ENCODE data around the gene PDK2. TPM values are rescaled to one million over a fixed set of nuclear protein-coding genes. Genes with fewer than 3 reads are reported as not detected.

The PDK2 gene
- total RNA-seq, 1 donor from 2014 or later: 37.1 TPM

DNA sequence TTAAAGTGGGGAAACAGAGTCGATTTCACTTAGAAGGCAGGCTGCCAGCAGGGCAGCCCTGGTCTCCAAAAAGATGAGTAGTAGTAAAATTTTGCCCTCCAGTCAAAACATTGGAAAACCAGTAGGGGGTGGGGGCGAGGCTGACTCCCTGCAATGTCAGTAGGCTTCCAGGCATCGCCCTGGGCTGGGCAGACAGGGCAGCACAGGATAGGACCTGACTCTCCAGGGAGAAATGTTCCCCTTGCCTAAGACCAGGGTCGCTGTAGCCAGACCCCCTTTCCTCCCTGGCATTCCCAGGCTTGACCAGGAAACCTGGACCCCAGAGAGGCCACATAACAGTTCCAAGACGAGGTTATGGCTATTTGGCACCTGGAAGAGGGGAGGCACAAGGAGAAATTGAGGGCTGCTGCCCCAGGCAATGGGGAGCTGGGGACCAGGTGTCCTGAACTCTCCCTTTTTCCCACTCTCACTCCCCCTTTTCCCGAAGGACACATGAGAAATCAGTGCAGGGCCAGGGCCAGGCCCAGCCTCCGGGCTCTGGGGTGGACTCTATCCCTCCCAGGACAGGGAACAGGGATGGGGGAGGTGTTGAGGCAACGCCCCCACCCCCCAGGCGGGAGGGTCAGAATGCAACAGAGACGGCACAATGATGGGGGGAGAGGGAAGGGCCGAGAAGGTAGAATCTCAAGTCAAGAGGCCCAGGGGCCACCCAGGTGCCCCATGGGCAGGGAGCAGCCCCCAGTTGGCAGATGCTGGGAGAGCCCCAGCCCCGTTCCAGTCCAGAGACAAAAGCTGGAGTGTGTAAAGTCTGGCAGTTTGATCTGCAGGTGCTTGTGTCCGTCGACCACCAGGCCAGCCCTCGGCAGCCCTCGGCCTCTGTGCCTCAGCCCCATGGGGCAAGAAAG, 39.3 kb downstream of the PDK2 start:
- no peaks in the 10 kb centered on the region for H3K9me3 Mint-ChIP-seq (ENCODE audit: low read depth)
- H3K4me1 Mint-ChIP-seq (ENCODE audit: low read depth): peaks cover 5% of the 10 kb centered on the region
- H3K27ac Mint-ChIP-seq: no peak overlapping the region
- TF ChIP-seq, protein P1, sequence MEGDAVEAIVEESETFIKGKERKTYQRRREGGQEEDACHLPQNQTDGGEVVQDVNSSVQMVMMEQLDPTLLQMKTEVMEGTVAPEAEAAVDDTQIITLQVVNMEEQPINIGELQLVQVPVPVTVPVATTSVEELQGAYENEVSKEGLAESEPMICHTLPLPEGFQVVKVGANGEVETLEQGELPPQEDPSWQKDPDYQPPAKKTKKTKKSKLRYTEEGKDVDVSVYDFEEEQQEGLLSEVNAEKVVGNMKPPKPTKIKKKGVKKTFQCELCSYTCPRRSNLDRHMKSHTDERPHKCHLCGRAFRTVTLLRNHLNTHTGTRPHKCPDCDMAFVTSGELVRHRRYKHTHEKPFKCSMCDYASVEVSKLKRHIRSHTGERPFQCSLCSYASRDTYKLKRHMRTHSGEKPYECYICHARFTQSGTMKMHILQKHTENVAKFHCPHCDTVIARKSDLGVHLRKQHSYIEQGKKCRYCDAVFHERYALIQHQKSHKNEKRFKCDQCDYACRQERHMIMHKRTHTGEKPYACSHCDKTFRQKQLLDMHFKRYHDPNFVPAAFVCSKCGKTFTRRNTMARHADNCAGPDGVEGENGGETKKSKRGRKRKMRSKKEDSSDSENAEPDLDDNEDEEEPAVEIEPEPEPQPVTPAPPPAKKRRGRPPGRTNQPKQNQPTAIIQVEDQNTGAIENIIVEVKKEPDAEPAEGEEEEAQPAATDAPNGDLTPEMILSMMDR (IDR thresholded peaks at IDR 0.05; ENCODE audit: unreplicated experiment): no peak
- H3K36me3 Mint-ChIP-seq (ENCODE audit: insufficient read depth): peaks cover 23% of the 10 kb centered on the region
- no peak overlapping the region for H3K4me3 Mint-ChIP-seq (ENCODE audit: low read depth)
- no peak for DNase-seq (ENCODE audit: low spot score, unreplicated experiment)
- H3K27me3 Mint-ChIP-seq: peaks cover 16% of the 10 kb centered on the region

DNA sequence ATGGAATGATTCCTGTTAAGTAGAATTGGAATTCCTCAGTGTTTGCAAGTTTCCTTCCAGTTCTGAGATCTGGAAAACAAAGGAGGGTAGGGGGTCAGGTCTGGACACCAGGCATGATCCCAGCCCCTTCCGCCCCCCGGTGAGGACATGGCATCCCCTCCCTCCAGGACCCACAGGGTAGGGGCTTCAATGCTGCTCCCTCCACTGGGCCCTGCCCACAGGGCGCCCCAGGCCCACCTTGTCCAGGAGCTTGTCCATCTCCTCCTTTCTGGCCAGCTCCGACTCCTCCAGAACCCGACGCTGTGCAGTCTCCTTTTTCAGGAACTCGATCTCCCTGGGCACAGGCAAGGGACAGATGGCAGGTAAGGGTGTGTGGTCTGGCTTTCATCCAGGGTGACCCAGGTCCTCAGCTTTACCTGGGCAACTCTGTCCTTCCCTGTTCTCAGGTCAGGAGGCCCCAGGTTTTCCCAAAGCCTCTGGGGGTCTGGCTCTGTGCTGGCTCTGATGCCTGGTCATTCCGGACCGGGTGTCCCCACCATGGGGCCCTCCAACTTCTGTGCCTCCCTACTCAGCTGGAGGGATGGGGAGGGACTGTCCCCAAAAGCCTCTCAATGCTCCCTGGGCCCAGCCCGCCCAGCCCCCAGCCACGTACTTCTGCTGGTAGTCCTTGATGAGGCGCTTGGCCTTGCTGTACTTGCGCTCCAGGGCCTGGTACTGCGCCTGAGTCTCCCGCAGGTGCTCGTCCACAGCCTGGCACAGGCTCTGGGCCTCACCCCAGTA, 40.4 kb downstream of the PDK2 start:
- Mint-ChIP-seq H3K9me3 (ENCODE audit: low read depth) (no peaks in the 10 kb centered on the region), H3K4me1 (ENCODE audit: low read depth) (peaks cover 5% of the 10 kb centered on the region), H3K36me3 (ENCODE audit: insufficient read depth) (peaks cover 29% of the 10 kb centered on the region), H3K4me3 (ENCODE audit: low read depth) (no peak overlapping the region), H3K27me3 (peaks cover 13% of the 10 kb centered on the region), H3K27ac (no peak overlapping the region)
- no peak for DNase-seq (ENCODE audit: low spot score, unreplicated experiment)
- TF ChIP-seq, protein P1 (IDR thresholded peaks at IDR 0.05; ENCODE audit: unreplicated experiment): no peak

DNA sequence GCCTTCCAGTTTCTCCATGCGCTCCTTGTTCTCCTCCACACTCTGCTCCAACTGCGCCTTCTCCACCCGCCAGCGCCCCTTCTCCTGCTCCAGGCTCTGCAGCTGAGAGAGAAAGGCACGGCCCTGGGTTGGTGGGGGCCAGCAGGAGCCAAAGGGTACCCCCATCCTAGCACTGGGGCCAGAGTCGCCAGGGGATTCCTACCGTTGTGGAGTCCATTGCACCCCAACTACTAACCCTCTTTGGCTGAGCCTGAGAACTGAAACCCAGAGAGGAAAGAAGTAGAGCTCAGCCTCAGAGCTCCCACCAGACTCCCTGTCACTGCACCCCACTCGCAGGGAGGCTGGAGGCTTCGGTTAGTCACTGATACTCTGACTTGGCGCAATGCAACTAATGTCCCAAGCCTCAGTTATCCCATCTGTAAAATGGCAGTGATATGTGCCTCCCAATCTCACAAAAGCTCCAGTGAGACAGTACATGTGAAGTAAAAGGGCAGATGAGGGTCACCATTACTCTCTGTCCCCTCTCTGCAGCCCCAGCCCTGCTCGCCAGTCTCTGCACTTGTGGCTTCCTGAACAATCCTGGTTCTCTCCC, 41.0 kb downstream of the PDK2 start:
- no peak for DNase-seq (ENCODE audit: low spot score, unreplicated experiment)

DNA sequence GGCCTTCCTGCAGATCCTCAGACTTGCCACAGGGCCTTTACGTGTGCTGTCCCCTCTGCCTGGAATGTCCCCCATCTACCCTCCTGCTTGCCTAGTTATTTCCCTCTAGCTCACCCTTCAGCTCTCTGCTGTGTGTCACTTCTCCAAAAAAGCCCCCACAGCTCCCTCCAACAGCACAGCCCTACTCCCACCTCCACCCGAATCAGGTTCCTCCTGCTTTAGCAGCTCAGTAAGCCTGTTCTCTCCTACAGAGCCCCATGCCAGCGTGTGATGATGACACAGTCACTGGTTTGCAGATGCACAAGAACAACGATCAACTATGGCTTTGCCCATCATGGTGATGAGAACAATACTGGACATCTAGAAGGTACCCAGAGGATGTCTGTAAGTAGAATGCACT, 41.9 kb downstream of the PDK2 start:
- peaks cover 2% of the 10 kb centered on the region for H3K4me1 Mint-ChIP-seq (ENCODE audit: low read depth)
- TF ChIP-seq, protein P1 (IDR thresholded peaks at IDR 0.05; ENCODE audit: unreplicated experiment): no peak
- no peaks in the 10 kb centered on the region for H3K9me3 Mint-ChIP-seq (ENCODE audit: low read depth)
- H3K4me3 Mint-ChIP-seq (ENCODE audit: low read depth): no peak overlapping the region
- H3K36me3 Mint-ChIP-seq (ENCODE audit: insufficient read depth): peaks cover 33% of the 10 kb centered on the region
- H3K27ac Mint-ChIP-seq: no peak overlapping the region
- H3K27me3 Mint-ChIP-seq: no peaks in the 10 kb centered on the region
- DNase-seq (ENCODE audit: low spot score, unreplicated experiment): no peak

More for the DNA sequence above, 41.0 kb downstream of the PDK2 start:
- TF ChIP-seq, protein P1 (IDR thresholded peaks at IDR 0.05; ENCODE audit: unreplicated experiment): no peak
- Mint-ChIP-seq H3K4me1 (ENCODE audit: low read depth) (peaks cover 3% of the 10 kb centered on the region), H3K36me3 (ENCODE audit: insufficient read depth) (peaks cover 30% of the 10 kb centered on the region), H3K27ac (no peak overlapping the region), H3K9me3 (ENCODE audit: low read depth) (no peaks in the 10 kb centered on the region), H3K4me3 (ENCODE audit: low read depth) (no peak overlapping the region), H3K27me3 (peaks cover 6% of the 10 kb centered on the region)

DNA sequence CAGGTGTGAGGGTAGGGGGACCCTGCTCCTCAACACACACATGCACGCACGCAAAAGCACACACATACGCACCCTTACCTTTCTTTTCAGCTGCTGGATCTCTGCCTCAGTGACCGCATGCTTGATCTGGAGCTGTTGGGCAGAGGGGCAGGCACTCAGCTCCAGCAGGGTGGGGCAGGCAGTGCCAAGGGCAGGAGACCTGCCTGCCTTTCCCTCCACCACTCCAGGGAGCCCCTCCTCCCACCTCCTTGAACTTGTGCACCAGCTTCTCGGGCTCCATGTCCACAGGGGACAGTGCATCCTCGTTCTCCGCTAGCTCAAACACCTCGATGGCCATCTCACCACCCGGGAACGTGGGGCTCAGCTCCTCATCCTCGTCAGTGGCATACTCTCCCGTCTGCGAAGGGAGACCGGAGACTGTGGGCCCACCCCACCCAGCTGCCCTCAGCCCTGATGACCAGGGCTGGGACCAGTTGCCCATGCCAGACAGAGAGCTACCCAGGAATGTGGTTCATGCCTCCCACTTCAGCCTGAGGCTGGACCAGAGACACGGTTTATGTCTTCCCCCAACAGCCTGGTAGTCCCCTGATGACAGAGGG, 44.1 kb downstream of the PDK2 start:
- peaks cover 2% of the 10 kb centered on the region for H3K4me1 Mint-ChIP-seq (ENCODE audit: low read depth)
- TF ChIP-seq, protein P1 (IDR thresholded peaks at IDR 0.05; ENCODE audit: unreplicated experiment): no peak
- peaks cover 42% of the 10 kb centered on the region for H3K36me3 Mint-ChIP-seq (ENCODE audit: insufficient read depth)
- DNase-seq (ENCODE audit: low spot score, unreplicated experiment): no peak
- H3K27me3 Mint-ChIP-seq: no peaks in the 10 kb centered on the region
- no peak overlapping the region for H3K27ac Mint-ChIP-seq
- H3K4me3 Mint-ChIP-seq (ENCODE audit: low read depth): no peak overlapping the region
- no peaks in the 10 kb centered on the region for H3K9me3 Mint-ChIP-seq (ENCODE audit: low read depth)
